ENCODE results near the gene GSC2.
"Not testable (repeated sequence)": the region's sequence is repeated elsewhere in the genome, so short reads cannot be mapped to it uniquely, and the experiment has no call there.

GSC2 gene

GRCh38 chr22:19178065-19178656 lies 28.1 kb upstream of the GSC2 start:
- DNase-seq, result peak; percentile 48

GRCh38 chr22:19177164-19178064 lies 27.3 kb upstream of the GSC2 start:
- no peak for DNase-seq

DNA sequence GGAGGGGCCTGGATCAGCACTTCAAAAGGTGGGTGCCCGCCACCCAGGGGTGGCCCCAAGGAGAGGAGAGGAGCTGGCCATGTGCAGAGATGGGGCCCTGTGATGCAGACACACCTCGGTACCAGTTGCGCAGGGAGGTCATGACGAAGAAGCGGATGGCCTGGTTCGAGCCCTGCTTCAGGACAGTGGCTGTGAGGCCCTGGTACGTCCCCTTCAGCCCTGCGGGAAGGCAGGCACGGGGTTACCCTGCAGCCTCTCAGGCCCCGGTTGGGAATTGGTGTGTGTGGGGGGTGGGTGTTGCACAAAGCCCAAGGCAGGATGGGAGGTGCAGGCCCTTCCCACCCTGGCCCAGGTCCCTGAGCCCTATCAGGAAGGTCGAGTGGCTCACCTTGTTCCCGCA lies 26.6 kb upstream of the GSC2 start:
- DNase-seq, result no peak

DNA sequence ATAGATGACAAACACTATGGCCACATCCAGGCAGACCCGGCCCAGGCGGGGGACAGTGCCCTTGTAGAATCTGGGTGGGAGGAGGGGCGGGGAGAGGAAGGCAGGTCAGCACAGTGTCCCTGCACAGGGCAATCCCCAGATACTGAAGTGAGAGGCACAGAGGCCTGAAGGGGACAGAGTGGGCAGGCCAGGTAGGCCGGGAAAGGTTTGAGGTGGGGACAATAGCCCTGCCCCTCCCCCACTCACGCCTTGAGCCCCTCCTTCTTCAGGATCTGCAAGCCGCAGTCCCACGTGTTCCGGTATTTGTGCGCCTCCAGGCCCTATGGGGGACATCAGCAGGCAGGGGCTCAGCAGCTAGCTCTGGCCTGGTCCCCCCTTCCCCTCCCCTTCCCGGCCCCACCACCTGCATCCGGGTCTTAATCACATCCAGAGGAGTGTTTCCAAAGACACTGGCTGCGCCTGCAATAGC lies 26.1 kb upstream of the GSC2 start:
- DNase-seq, result no peak

DNA sequence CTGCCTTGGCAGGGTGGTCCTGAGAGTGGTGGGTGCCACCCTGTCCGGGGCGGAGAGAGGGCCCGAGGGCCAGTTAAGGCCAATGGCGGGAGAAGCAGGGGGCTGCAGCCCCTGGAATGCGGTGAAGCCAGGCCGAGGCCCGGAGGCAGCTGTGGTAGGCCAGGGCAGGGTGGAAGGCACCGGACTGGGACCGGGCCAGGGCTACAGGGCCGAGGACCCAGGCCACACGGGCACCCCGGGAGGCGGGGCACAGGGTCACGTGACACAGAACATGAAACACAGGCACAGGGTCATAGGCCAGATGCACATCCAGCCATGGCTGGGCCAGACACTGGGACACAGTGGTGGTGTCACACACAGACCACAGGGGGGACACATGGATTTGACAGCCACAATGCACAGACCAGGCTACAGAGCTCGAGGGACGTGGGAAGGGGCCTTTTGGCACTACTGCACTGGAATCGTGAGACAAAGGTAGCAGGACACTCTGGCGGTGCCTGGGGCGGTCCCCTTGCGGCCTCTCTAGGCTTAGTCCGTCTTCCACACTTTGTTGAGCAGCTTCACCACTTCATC lies 25.6 kb upstream of the GSC2 start:
- DNase-seq, result no peak

- no peak for DNase-seq
These were observed 25.0 kb upstream of the GSC2 start for GRCh38 chr22:19175026-19175601.

DNA sequence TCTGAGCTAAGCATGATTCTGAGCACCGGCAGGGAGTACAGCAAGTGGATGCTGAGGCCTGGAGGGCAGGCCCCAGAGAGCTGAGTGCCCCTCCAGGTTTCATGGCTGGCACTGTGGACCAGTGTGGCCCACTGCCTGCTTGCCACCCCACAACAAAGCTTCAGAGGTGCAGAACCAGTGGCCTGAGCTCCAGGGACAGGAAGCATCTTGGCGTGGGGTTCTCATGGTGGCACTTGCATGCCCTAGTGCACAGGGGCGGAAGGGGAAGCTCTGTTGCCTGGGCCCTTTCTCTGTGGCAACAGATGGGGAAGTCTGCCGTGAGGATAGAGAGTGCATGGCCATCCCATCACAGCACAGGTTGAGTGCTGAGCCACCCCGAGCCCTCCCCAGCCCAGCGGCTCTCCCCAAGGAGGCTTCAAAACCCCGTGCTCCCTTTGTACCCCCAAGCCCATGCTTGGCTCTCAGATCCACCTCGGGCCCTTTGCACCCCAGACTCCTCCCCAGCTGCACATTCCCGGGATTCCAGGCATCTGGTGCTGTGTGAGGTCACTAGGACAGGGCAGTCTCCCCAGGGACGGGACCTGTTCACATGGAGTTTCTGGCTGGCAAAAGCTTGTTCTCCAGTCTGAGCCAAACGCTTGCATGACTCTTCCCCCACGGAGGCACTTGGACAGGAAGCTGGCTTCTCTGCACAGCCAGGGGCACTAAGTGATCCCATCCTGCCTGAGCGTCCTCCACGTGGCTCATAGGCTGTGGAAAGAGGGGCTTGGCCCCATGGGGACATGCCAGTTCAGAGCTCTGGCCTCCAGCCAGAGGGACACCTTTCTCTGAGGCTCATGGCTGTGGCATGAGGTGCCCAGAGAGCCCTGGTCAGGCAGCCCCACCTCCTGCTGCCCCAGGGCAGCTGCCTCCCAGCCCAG lies 24.3 kb upstream of the GSC2 start:
- no peak for DNase-seq

- DNase-seq, result no peak
These were observed 23.2 kb upstream of the GSC2 start for GRCh38 chr22:19173047-19174035.

DNA sequence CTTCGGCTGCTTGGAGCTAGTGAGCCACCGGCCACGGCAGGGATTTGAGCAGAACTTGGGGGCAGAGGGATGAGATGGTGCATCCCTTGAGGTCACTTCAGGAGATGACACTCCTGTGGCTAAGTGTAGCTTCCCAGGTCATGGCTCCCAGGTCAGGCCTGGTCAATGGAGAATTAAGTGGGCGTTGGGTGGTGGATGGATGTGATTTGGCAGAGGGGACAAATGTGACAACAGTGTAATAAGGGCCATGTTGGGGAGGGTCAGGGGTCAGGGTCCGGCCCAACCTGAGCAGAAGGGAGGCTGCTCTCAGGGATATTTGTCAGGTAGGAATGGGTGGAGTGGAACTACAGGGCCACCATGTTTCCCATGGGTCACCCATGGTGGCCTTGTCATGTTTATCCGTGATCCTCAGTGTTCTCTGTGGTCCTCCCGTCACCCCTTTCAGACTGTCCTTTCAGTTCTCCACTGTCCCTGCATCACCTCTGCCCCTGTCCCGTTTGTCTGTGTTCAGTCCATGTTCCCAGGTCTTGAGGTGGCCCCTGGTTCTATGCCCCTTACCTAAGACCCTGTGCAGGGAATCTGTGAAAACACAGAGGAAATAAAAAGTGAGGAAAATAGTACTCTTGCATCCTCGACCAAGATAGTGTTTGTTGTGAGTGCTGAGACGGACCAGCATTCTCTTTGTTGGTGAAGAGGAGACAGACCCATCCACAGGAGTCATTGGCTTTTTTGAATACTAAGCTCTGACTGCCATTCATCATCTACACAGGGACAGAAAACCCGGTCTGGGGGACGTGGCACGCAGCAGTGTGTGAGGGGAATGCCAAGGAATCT lies 22.3 kb upstream of the GSC2 start:
- DNase-seq, result no peak

DNA sequence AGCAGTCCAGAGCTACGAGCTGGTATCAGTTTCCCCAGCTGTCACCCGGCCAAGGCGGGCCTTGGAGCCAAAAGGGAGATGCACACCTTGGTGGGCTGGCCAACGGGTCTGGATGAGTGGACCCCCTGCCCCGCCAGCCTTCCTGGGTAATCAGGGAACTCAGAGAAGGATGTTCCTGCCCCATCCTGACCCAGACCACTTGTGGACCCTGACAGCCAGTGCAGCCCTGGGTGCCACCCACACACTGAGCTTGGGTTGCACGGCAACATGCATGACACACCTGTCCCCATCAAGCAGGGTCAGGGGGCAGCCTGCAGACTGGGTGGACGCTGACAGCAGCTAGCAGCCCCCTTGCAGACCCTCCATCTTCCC lies 19.8 kb upstream of the GSC2 start:
- DNase-seq, result no peak

- no peak for DNase-seq
These were observed 19.2 kb upstream of the GSC2 start for GRCh38 chr22:19169002-19169946.

- DNase-seq, result no peak
These were observed 18.2 kb upstream of the GSC2 start for GRCh38 chr22:19168088-19168890.

DNA sequence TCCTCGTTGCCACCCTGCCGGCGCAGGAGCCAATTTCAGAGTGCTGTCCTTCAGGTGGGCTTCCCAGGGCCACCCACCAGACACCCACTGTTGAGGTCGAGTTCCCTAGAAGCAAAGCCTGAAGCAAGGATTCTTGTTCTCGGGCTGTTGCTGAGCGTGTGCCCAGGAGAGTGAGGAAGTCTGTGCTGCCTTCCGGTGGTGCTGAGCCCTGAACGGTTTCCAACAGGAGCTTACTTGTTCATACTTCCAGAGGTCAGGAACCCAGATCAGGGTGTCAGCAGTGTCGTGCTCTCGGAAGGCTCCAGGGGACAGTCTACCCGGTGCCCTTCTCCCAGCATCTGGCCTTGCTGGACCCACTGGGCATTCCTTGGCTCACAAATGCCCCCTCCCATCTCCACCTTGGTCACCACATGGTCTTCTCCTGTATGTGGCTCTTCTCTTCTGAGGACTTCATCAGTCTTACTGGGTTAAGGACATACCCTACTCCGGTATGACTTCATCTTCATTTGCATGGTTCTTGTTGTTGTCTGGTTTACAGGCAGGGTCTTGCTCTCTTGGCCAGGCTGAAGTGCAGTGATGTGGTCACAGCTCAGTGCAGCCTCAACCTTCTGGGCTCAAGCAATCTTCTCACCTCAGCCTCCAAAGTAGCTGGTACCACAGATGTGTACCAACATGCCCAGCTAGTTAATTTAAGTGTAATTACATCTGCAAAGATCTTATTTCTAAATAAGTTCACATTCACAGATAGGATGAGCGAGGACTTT lies 17.2 kb upstream of the GSC2 start:
- no peak for DNase-seq

DNA sequence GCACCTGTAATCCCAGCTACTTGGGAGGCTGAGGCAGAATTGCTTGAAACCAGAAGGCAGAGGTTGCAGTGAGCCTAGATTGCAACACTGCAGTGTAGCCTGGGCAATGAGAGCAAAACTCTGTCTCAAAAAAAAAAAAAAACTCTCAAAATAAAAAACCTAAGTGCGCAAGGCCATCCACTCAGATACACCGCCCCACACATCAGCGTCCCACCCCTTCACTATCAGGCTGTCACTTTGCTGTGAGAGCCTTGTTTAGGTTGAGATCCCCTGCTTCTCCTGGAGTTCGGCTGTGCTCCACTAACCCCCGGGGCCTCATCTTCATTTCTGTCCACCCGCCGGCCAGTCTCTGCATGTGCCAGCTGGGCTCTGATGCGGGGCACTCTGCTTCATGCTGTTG lies 16.3 kb upstream of the GSC2 start:
- no peak for DNase-seq

DNA sequence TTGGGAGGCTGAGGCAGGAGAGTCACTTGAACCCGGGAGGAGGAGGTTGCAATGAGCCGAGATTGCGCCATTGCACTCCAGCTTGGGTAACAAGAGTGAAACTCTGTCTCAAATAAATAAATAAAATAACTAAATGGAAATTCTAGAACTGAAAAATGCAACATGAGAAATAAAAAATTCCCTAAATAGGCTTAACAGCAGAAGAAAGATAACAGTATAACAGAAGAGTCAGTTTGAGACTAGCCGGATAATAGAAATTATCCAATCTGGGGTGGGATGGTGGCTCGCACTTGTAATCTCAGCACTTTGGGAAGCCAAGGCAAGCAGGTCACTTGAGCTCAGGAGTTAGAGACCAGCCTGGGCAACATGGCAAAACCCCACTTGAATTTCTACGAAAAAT lies 14.3 kb upstream of the GSC2 start:
- DNase-seq, result no peak

GRCh38 chr22:19158649-19159048 lies 8.6 kb upstream of the GSC2 start:
- not testable (repeated sequence) for DNase-seq

DNA sequence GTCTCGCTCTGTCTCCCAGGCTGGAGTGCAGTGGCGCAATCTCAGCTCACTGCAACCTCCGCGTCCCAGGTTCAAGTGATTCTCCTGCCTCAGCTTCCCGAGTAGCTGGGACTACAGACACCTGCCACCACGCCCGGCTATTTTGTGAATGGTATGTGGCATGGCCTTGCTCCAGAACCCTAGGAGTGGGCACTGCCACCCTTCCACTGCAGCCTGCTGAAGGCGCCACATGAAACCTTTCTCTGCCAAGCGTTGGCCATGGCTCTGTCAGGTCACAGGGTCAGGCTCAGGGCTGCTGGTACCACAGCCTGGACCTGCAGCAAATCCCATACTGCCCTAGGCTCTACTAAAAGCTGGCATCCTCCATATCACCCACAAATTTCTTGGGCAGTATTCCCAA lies 6.0 kb upstream of the GSC2 start:
- not testable (repeated sequence) for DNase-seq

Data from effector CD8-positive, alpha-beta T cell (primary cell).